OCI-LY7 (cell line): ENCODE measurements around the gene KIF26A. TPM values are rescaled to one million over a fixed set of nuclear protein-coding genes. Genes with fewer than 3 reads are reported as not detected.

Source experiments
- BruUV-seq: library from RNA; stranded (reverse); fragments of 400-500 nt; replicated peaks from 2 replicates; lab custom pipeline; 2021; lab: Mats Ljungman, UMichigan
- CTCF ChIA-PET: fragments of 300-600 bp; sonication (Branson Sonifier 250); formaldehyde crosslinking; loops from one replicate; lab custom pipeline; 2022; ENCODE audit warnings: antibody characterized with exemption; ENCODE audit not compliant: unreplicated experiment; lab: Charles Lee
- POLR2A ChIA-PET: fragments of 300-600 bp; sonication (Branson Sonifier 250); formaldehyde crosslinking; loops from one replicate; lab custom pipeline; 2022; ENCODE audit warnings: antibody characterized with exemption; lab: Charles Lee
- DNase-seq: peaks from one replicate; pipeline ENCODE4 v3.0.0-alpha.2; 2015; ENCODE audit warnings: low spot score
- H2AFZ ChIP-seq: fragments of 200-600 bp; sonication (generic), shearing (Covaris generic); 2 replicates; pipeline ENCODE4 v1.6.1; 2014; ENCODE audit warnings: mild to moderate bottlenecking, antibody characterized with exemption, low read length, moderate library complexity
- H3K27ac ChIP-seq: fragments of 200-600 bp; sonication (generic); 2 replicates; pipeline ENCODE4 v1.5.1; 2014; ENCODE audit warnings: mixed run types, low read depth, mild to moderate bottlenecking, moderate library complexity, low read length, inconsistent platforms; ENCODE audit not compliant: poor library complexity, severe bottlenecking
- H3K36me3 ChIP-seq: fragments of 200-600 bp; sonication (generic); 2 replicates; pipeline ENCODE4 v1.6.1; 2014; ENCODE audit warnings: mild to moderate bottlenecking, antibody characterized with exemption, low read length, moderate library complexity, mixed read lengths; ENCODE audit not compliant: insufficient read depth
- H3K4me1 ChIP-seq: fragments of 200-600 bp; sonication (generic); 2 replicates; pipeline ENCODE4 v1.5.1; 2014; ENCODE audit warnings: mild to moderate bottlenecking, low read length; ENCODE audit not compliant: insufficient read depth, poor library complexity, severe bottlenecking
- H3K4me2 ChIP-seq: fragments of 200-600 bp; sonication (generic); 2 replicates; pipeline ENCODE4 v1.6.1; 2014; ENCODE audit warnings: mild to moderate bottlenecking, low read length
- H3K4me3 ChIP-seq: fragments of 200-600 bp; sonication (generic); 2 replicates; pipeline ENCODE4 v1.5.1; 2014; ENCODE audit warnings: mild to moderate bottlenecking, low read depth, low read length; ENCODE audit not compliant: poor library complexity, severe bottlenecking
- H3K79me2 ChIP-seq: fragments of 200-600 bp; sonication (generic); 2 replicates; pipeline ENCODE4 v1.6.1; 2016; ENCODE audit warnings: low read depth, mild to moderate bottlenecking, low read length, moderate library complexity, mixed read lengths; ENCODE audit not compliant: insufficient read depth
- H3K9me2 ChIP-seq: fragments of 200-600 bp; sonication (generic); 2 replicates; pipeline ENCODE4 v1.6.1; 2016; ENCODE audit warnings: mild to moderate bottlenecking, low read length, mixed read lengths; ENCODE audit not compliant: insufficient read depth
- H3K9me3 ChIP-seq: fragments of 200-600 bp; sonication (generic); 2 replicates; pipeline ENCODE4 v1.6.1; 2014; ENCODE audit warnings: mild to moderate bottlenecking, mixed run types, low read length, mixed read lengths
- H4K20me1 ChIP-seq: fragments of 200-600 bp; sonication (generic); 2 replicates; pipeline ENCODE4 v1.6.1; 2014; ENCODE audit warnings: mild to moderate bottlenecking, antibody characterized with exemption, low read length, moderate library complexity, mixed read lengths; ENCODE audit not compliant: insufficient read depth
- EZH2phosphoT487 ChIP-seq: fragments of 200-600 bp; sonication (generic); IDR thresholded peaks from 2 replicates; pipeline ENCODE4 v1.6.1; 2018; ENCODE audit warnings: low read depth, borderline replicate concordance, mild to moderate bottlenecking, mixed run types, antibody characterized with exemption, low read length, moderate library complexity, mixed read lengths
- intact Hi-C: fragments of 100-400 bp; cut with micrococcal nuclease; formaldehyde crosslinking; loops from one replicate; pipeline ENCODE4 v1.10.0; 2022; ENCODE audit not compliant: unreplicated experiment
- total RNA-seq, 2 experiments: library from RNA; depleted of rRNA in 1 of 2; stranded (reverse); fragments of >200 nt in 1 of 2; shearing (Covaris generic) in 1 of 2; gene quantifications; 2 replicates each; pipeline ENCODE4 v1.2.3, GENCODE V29; 2014 to 2022
- TF ChIP-seq, protein P1 (sequence below): fragments of 200-600 bp; sonication (generic); conservative IDR thresholded peaks from 2 replicates; pipeline ENCODE4 v1.5.1; 2014; ENCODE audit warnings: mild to moderate bottlenecking, antibody characterized with exemption, low read length, moderate library complexity, mixed read lengths

KIF26A gene
- total RNA-seq, 2 experiments from 2014 or later = not detected

DNA sequence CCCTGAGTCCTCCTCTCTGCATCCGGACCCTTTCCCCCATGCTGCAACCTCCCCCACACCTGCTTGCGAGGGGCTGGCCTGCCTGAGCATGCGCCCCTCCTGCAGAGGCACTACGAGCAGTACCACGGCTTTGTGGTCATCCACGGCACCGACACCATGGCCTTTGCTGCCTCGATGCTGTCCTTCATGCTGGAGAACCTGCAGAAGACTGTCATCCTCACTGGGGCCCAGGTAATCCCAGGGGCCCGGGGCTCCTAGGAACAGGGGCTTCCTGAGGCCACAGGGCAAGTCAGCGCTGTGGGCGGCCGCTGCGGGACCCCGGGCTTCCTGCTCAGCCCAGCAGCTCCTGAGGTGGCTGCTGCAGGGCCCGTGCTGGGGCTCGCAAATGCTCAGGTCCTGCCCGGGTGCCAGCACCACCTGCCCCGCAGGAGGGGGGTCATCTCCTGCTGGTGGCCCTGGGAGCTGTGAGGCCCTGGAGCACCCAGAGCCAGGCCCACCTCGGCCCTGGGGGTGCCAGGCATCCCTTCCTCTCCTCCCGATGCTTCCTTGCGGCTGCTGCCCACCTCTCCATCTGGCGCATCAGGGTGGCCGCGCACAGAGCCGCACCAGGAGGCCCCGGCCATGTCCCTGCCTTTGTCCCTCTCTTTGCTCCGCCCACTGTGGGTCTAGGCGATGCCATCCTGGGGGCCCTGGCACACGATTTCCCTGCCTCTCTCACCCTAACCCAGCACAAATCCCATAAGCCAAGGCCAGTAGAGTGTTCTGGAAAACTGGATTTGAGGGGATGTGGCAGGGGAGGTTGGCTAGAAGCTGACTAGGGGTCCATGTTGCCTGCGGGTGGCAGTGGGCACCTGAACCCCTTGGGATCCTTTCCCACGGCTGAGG lies 42.7 kb upstream of the KIF26A start:
- Histone ChIP-seq H3K36me3 (no peaks in the 10 kb centered on the region), H3K27ac (no peak overlapping the region), H3K4me3 (no peak overlapping the region), H3K9me3 (no peaks in the 10 kb centered on the region), H2AFZ (no peak overlapping the region), H3K4me2 (no peak overlapping the region), H3K4me1 (peaks cover 3% of the 10 kb centered on the region), H4K20me1 (no peaks in the 10 kb centered on the region), H3K9me2 (no peaks in the 10 kb centered on the region), H3K79me2 (no peaks in the 10 kb centered on the region)
- DNase-seq = no peak
- CTCF ChIA-PET = no interaction called here
- TF ChIP-seq EZH2phosphoT487 = no peak
- TF ChIP-seq, protein P1, sequence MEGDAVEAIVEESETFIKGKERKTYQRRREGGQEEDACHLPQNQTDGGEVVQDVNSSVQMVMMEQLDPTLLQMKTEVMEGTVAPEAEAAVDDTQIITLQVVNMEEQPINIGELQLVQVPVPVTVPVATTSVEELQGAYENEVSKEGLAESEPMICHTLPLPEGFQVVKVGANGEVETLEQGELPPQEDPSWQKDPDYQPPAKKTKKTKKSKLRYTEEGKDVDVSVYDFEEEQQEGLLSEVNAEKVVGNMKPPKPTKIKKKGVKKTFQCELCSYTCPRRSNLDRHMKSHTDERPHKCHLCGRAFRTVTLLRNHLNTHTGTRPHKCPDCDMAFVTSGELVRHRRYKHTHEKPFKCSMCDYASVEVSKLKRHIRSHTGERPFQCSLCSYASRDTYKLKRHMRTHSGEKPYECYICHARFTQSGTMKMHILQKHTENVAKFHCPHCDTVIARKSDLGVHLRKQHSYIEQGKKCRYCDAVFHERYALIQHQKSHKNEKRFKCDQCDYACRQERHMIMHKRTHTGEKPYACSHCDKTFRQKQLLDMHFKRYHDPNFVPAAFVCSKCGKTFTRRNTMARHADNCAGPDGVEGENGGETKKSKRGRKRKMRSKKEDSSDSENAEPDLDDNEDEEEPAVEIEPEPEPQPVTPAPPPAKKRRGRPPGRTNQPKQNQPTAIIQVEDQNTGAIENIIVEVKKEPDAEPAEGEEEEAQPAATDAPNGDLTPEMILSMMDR = no peak
- intact Hi-C loops = no loop called here
- no TSS peak for BruUV-seq
- POLR2A ChIA-PET = no interaction called here

- Histone ChIP-seq H3K4me1 (peaks cover 3% of the 10 kb centered on the region), H3K79me2 (no peaks in the 10 kb centered on the region), H4K20me1 (no peaks in the 10 kb centered on the region), H3K27ac (no peak overlapping the region), H3K9me2 (no peaks in the 10 kb centered on the region), H2AFZ (no peak overlapping the region), H3K36me3 (no peaks in the 10 kb centered on the region), H3K4me3 (no peak overlapping the region), H3K9me3 (no peaks in the 10 kb centered on the region), H3K4me2 (no peak overlapping the region)
- BruUV-seq = no TSS peak
- TF ChIP-seq EZH2phosphoT487 = no peak
- TF ChIP-seq, protein P1 = no peak
- DNase-seq = no peak
- ChIA-PET POLR2A (no interaction called here), CTCF (no interaction called here)
- intact Hi-C loops = no loop called here
Measured at GRCh38 chr14:104096318-104096717, 42.1 kb upstream of the KIF26A start.
